H1 (cell line): ENCODE results near the gene DNAJC16. TPM values are rescaled to one million over a fixed set of nuclear protein-coding genes. Genes with fewer than 3 reads are reported as not detected.
A peak's percentile ranks its signal among the peaks of the same experiment; 100 is the strongest.
"Not testable (repeated sequence)": the region's sequence is repeated elsewhere in the genome, so short reads cannot be mapped to it uniquely, and the experiment has no call there.

Experiments used
- CTCF ChIA-PET: fragments of 300-600 bp; sonication (Branson Sonifier 250); formaldehyde crosslinking; loops from one replicate; lab custom pipeline; 2021; ENCODE audit not compliant: partially characterized antibody; lab: Charles Lee
- POLR2A ChIA-PET: fragments of 300-600 bp; sonication (Branson Sonifier 250); formaldehyde crosslinking; loops from one replicate; lab custom pipeline; 2021; ENCODE audit warnings: inconsistent platforms; ENCODE audit not compliant: partially characterized antibody; lab: Charles Lee
- DNase-seq, 2 experiments: peaks; one replicate each; pipeline versions ENCODE4 v3.0.0 to v3.0.0-alpha.2; 2010 to 2022; ENCODE audit warnings: low spot score in 2 of 2, low read depth in 1 of 2, mixed read lengths in 1 of 2
- FAIRE-seq: peaks from 2 replicates; lab custom pipeline; 2011; peaks lifted over from hg19 to GRCh38; lab: Jason Lieb, UNC
- H2AFZ ChIP-seq: 2 replicates; pipeline ENCODE4 v1.8.1; 2012; ENCODE audit warnings: low read length, inconsistent platforms
- H2AK5ac ChIP-seq: 2 replicates; pipeline ENCODE4 v1.6.1; 2013; ENCODE audit warnings: low read depth, low read length
- H2BK120ac ChIP-seq: replicated peaks from 2 replicates; pipeline ENCODE3; 2013; ENCODE audit warnings: low read depth, low read length, inconsistent platforms
- H2BK12ac ChIP-seq: 2 replicates; pipeline ENCODE4 v1.6.1; 2013; ENCODE audit warnings: low read depth, low read length
- H2BK15ac ChIP-seq: 2 replicates; pipeline ENCODE4 v1.6.1; 2013; ENCODE audit warnings: low read length
- H2BK20ac ChIP-seq: 2 replicates; pipeline ENCODE4 v1.6.1; 2013; ENCODE audit warnings: low read length
- H2BK5ac ChIP-seq: 2 replicates; pipeline ENCODE4 v1.6.1; 2013; ENCODE audit warnings: low read depth, low read length
- H3K14ac ChIP-seq: 2 replicates; pipeline ENCODE4 v1.6.1; 2013; ENCODE audit warnings: inconsistent platforms; ENCODE audit not compliant: insufficient read length
- H3K18ac ChIP-seq: 2 replicates; pipeline ENCODE4 v1.6.1; 2013; ENCODE audit warnings: low read length; ENCODE audit errors: extremely low read depth
- H3K23ac ChIP-seq: 2 replicates; pipeline ENCODE4 v1.6.1; 2013; ENCODE audit warnings: inconsistent platforms; ENCODE audit not compliant: insufficient read length
- H3K23me2 ChIP-seq: 2 replicates; pipeline ENCODE4 v1.6.1; 2013; ENCODE audit warnings: low read depth, low read length
- H3K27ac ChIP-seq: 2 replicates; pipeline ENCODE4 v1.6.1; 2011; ENCODE audit warnings: low read depth, low read length, inconsistent platforms
- H3K27me3 ChIP-seq, 4 experiments: replicated peaks in 1 of 4; 1 replicate in 1 of 4; 2 replicates in 3 of 4; pipeline versions ENCODE4 v1.6.1 to v1.8.1; 2011 to 2013; ENCODE audit warnings: low read length in 3 of 4, mild to moderate bottlenecking in 3 of 4, inconsistent platforms in 2 of 4, mixed read lengths in 2 of 4, moderate library complexity in 1 of 4; ENCODE audit not compliant: control insufficient read depth in 3 of 4, insufficient read depth in 3 of 4; ENCODE audit errors: extremely low read depth in 1 of 4
- H3K36me3 ChIP-seq, 4 experiments: 2 replicates each; pipeline versions ENCODE4 v1.6.1 to v1.8.1; 2011 to 2013; ENCODE audit warnings: mild to moderate bottlenecking in 4 of 4, low read length in 3 of 4, moderate library complexity in 2 of 4, control low read depth in 1 of 4, inconsistent platforms in 1 of 4; ENCODE audit not compliant: insufficient read depth in 4 of 4, control insufficient read depth in 2 of 4
- H3K4ac ChIP-seq: replicated peaks from 2 replicates; pipeline ENCODE3; 2013; ENCODE audit warnings: low read length, low read depth, mixed read lengths, inconsistent platforms; ENCODE audit not compliant: insufficient read length
- H3K4me1 ChIP-seq, 4 experiments: replicated peaks in 1 of 4; 1 replicate in 1 of 4; 2 replicates in 3 of 4; pipeline versions ENCODE4 v1.6.1 to v1.8.1; 2011 to 2013; ENCODE audit warnings: low read length in 3 of 4, inconsistent platforms in 2 of 4, mixed read lengths in 1 of 4; ENCODE audit not compliant: insufficient read depth in 4 of 4, control insufficient read depth in 3 of 4
- H3K4me2 ChIP-seq, 2 experiments: 2 replicates each; pipeline versions ENCODE4 v1.6.1 to v1.8.1; 2011 to 2013; ENCODE audit warnings: low read depth in 2 of 2, low read length in 2 of 2, control low read depth in 1 of 2, inconsistent platforms in 1 of 2, mild to moderate bottlenecking in 1 of 2; ENCODE audit not compliant: insufficient read depth in 1 of 2
- H3K4me3 ChIP-seq, 4 experiments: fragments of 200-600, 300-600 bp in 1 of 4; sonication (generic), shearing (Covaris generic), sonication (Bioruptor Twin) in 1 of 4; 2 replicates each; pipeline versions ENCODE4 v1.5.1 to v1.8.1; 2011 to 2016; ENCODE audit warnings: low read length in 4 of 4, low read depth in 3 of 4, control low read depth in 2 of 4, inconsistent platforms in 2 of 4, mild to moderate bottlenecking in 2 of 4, mixed read lengths in 1 of 4, moderate library complexity in 1 of 4; ENCODE audit not compliant: insufficient read depth in 2 of 4; ENCODE audit errors: extremely low read depth in 1 of 4
- H3K56ac ChIP-seq: replicated peaks from 2 replicates; pipeline ENCODE3; 2013; ENCODE audit warnings: low read depth, mild to moderate bottlenecking, mixed read lengths, low read length, inconsistent platforms; ENCODE audit not compliant: insufficient read length
- H3K79me1 ChIP-seq: 2 replicates; pipeline ENCODE4 v1.6.1; 2013; ENCODE audit warnings: low read depth, low read length, control low read depth
- H3K79me2 ChIP-seq, 2 experiments: 2 replicates each; pipeline versions ENCODE4 v1.6.1 to v1.8.1; 2012 to 2013; ENCODE audit warnings: low read length in 2 of 2, mild to moderate bottlenecking in 2 of 2, inconsistent platforms in 1 of 2; ENCODE audit not compliant: insufficient read depth in 2 of 2, control insufficient read depth in 1 of 2
- H3K9ac ChIP-seq, 4 experiments: replicated peaks in 1 of 4; 1 replicate in 1 of 4; 2 replicates in 3 of 4; pipeline versions ENCODE4 v1.6.1 to v1.8.1; 2011 to 2013; ENCODE audit warnings: low read depth in 3 of 4, low read length in 3 of 4, control low read depth in 2 of 4, mild to moderate bottlenecking in 2 of 4, moderate library complexity in 2 of 4, inconsistent platforms in 1 of 4; ENCODE audit errors: extremely low read depth in 1 of 4
- H3K9me3 ChIP-seq, 2 experiments: 2 replicates each; pipeline versions ENCODE4 v1.6.1 to v1.8.1; 2012 to 2013; ENCODE audit warnings: mild to moderate bottlenecking in 2 of 2, moderate library complexity in 2 of 2, control low read depth in 1 of 2, inconsistent platforms in 1 of 2, low read depth in 1 of 2, low read length in 1 of 2, mixed read lengths in 1 of 2; ENCODE audit not compliant: insufficient read depth in 2 of 2
- H4K20me1 ChIP-seq, 2 experiments: replicated peaks in 1 of 2; 2 replicates each; pipeline versions ENCODE3 to v1.8.1; 2011 to 2013; ENCODE audit warnings: inconsistent platforms in 2 of 2, low read length in 2 of 2, mild to moderate bottlenecking in 1 of 2; ENCODE audit not compliant: insufficient read depth in 2 of 2, control insufficient read depth in 1 of 2
- H4K5ac ChIP-seq: 2 replicates; pipeline ENCODE4 v1.6.1; 2013; ENCODE audit warnings: low read length, low read depth, mixed read lengths, inconsistent platforms; ENCODE audit not compliant: insufficient read length
- H4K8ac ChIP-seq: 2 replicates; pipeline ENCODE4 v1.8.0; 2013; ENCODE audit warnings: mild to moderate bottlenecking, moderate library complexity, low read length, inconsistent platforms; ENCODE audit not compliant: insufficient read depth; ENCODE audit errors: extremely low read depth
- H4K91ac ChIP-seq: replicated peaks from 2 replicates; pipeline ENCODE3; 2013; ENCODE audit warnings: low read length, mixed read lengths, inconsistent platforms; ENCODE audit not compliant: insufficient read length
- ATF2 ChIP-seq: IDR thresholded peaks from 2 replicates; pipeline ENCODE4 v1.6.1; 2012; ENCODE audit warnings: low read length, inconsistent platforms
- BCL11A ChIP-seq, 2 experiments: IDR thresholded peaks; one replicate each; pipeline ENCODE4 v1.6.1; 2011; ENCODE audit warnings: low read depth in 2 of 2, low read length in 2 of 2, mild to moderate bottlenecking in 2 of 2
- CTBP2 ChIP-seq: IDR thresholded peaks from 2 replicates; pipeline ENCODE4 v1.7.0; 2011; ENCODE audit warnings: borderline replicate concordance, mild to moderate bottlenecking, moderate library complexity, mixed read lengths, low read length; ENCODE audit not compliant: insufficient read depth, insufficient read length
- HDAC6 ChIP-seq: IDR thresholded peaks from one replicate; pipeline ENCODE4 v1.7.1; 2012; ENCODE audit warnings: low read depth, mild to moderate bottlenecking, inconsistent platforms, low read length, moderate library complexity
- NRF1 ChIP-seq: IDR thresholded peaks from 2 replicates; pipeline ENCODE4 v1.6.1; 2011; ENCODE audit warnings: mild to moderate bottlenecking, low read depth, low read length, improper control_type of control experiment
- TAF7 ChIP-seq: optimal IDR thresholded peaks from 2 replicates; pipeline ENCODE3; 2011; ENCODE audit warnings: low read depth, mild to moderate bottlenecking, inconsistent platforms, low read length, moderate library complexity, borderline replicate concordance
- ZNF274 ChIP-seq: IDR thresholded peaks from 2 replicates; pipeline ENCODE4 v1.7.0; 2012; ENCODE audit warnings: low read length, borderline replicate concordance; ENCODE audit errors: extremely low read depth
- WGBS, 2 experiments: shearing (Covaris generic) in 1 of 2; methylation state at CpG; one replicate each; pipeline versions ENCODE4 v1.1.6 to v1.1.7; 2013 to 2015; ENCODE audit warnings: low lambda C conversion rate in 2 of 2, mixed read lengths in 2 of 2, inconsistent platforms in 1 of 2, low coverage in 1 of 2, missing lambda C conversion rate in 1 of 2; ENCODE audit not compliant: insufficient replicate concordance in 2 of 2, insufficient coverage in 1 of 2, insufficient read length in 1 of 2; ENCODE audit errors: extremely low coverage in 1 of 2, missing lambda C conversion rate in 1 of 2; 5-methylcytosine and 5-hydroxymethylcytosine counted together
- polyA plus RNA-seq, 7 experiments: library from polyadenylated mRNA; depleted of rRNA in 3 of 7; stranded (reverse) in 5 of 7; unstranded in 2 of 7; fragments of >200 nt in 5 of 7; fragments of 200-250 nt in 2 of 7; gene quantifications; 1 replicate in 5 of 7; 2 replicates in 1 of 7; 4 replicates in 1 of 7; pipeline versions ENCODE4 v1.2.1 to v1.2.3, GENCODE V29; 2011 to 2013; ENCODE audit warnings: missing spikeins in 2 of 7, mixed read lengths in 2 of 7
- total RNA-seq: library from RNA; stranded (reverse); fragmentation: NEBNext Ultra II Directional; extraction: Animal tissue kit (Norgen Biotek cat#: 25700); gene quantifications from 2 replicates; pipeline ENCODE4 v1.2.1, GENCODE V29; 2021

Gene DNAJC16
- total and polyA plus RNA-seq, 2 of the 8 experiments (the other 6 are each of a cell fraction or from before 2014, with no cell fraction given), result 7.9 to 23.3 TPM

GRCh38 chr1:15483971-15484370, 42.7 kb upstream of the DNAJC16 start (continued):
- TF ChIP-seq ATF2 (no peak), NRF1 (no peak), CTBP2 (no peak), HDAC6 (no peak), BCL11A (IDR thresholded peaks at IDR 0.05; ENCODE audit: low read depth in 2 of 2, low read length in 2 of 2) (no peak), ZNF274 (no peak), TAF7 (no peak)

GRCh38 chr1:15484443-15484842, 42.2 kb upstream of the DNAJC16 start:
- H3K4me1 ChIP-seq, H2AK5ac ChIP-seq, H3K4me3 ChIP-seq, H2AFZ ChIP-seq, H3K23ac ChIP-seq, H3K23me2 ChIP-seq, H3K18ac ChIP-seq, H3K4ac ChIP-seq, H4K20me1 ChIP-seq, H3K79me2 ChIP-seq, H3K27me3 ChIP-seq, H2BK15ac ChIP-seq, H2BK20ac ChIP-seq, H4K5ac ChIP-seq, H2BK12ac ChIP-seq, H3K79me1 ChIP-seq, H3K9me3 ChIP-seq, H2BK120ac ChIP-seq, H3K14ac ChIP-seq, H3K56ac ChIP-seq, H3K36me3 ChIP-seq, POLR2A ChIA-PET, H4K91ac ChIP-seq, DNase-seq, H3K4me2 ChIP-seq, H4K8ac ChIP-seq, H2BK5ac ChIP-seq, H3K27ac ChIP-seq, H3K9ac ChIP-seq: not testable (repeated sequence)
- peak; percentile 36 for FAIRE-seq
- CTCF ChIA-PET, result interaction anchor here (0.6 to 0.9 kb wide), 2 partner anchors 15 to 1010 kb away, joined by 3 to 4 read pairs; no protein-coding TSS in a partner anchor
- WGBS, 2 experiments, result 96% methylated on average over 6 of the region's 6 CpGs; no CpG with 5 or more reads in 1 of the 2 experiments
